Epithelial cell of alveolus of lung (primary cell): ENCODE data around the gene FAIM2. TPM values are rescaled to one million over a fixed set of nuclear protein-coding genes. Genes with fewer than 3 reads are reported as not detected.

ENCODE experiments used
- total RNA-seq: library from RNA; depleted of rRNA; stranded (reverse); fragments of >200 nt; gene quantifications from 2 replicates; pipeline ENCODE4 v1.2.1, GENCODE V29; 2015

Gene FAIM2
- 3.5 and 15.8 TPM in 2 replicates for total RNA-seq

GRCh38 chr12:49903700-49904423, at the start of gene FAIM2:
TSS of gene FAIM2 (minus strand) at chr12:49903900. CDS start at chr12:49903792, 108 bp downstream.

GRCh38 chr12:49950273-49951251, 46.9 kb upstream of the FAIM2 start, which contains the start of gene AQP2:
TSS of gene AQP2 (plus strand) at chr12:49950737. CDS start at chr12:49950831, 94 bp downstream.

GRCh38 chr12:49842519-49843352, 61.0 kb downstream of the FAIM2 start, which contains the start of gene BCDIN3D:
TSS of gene BCDIN3D (minus strand) at chr12:49843106. CDS start at chr12:49843087, 19 bp downstream.

GRCh38 chr12:49828133-49829091, 75.3 kb downstream of the FAIM2 start, which contains the start of gene NCKAP5L:
TSS of gene NCKAP5L (minus strand) at chr12:49828413. CDS start at chr12:49804044, 24,369 bp downstream.

Other genes starting within 250 kb of the FAIM2 start
- gene FMNL3, start 196.5 kb downstream of the FAIM2 start, total RNA-seq: 13.2 and 35.4 TPM in 2 replicates
- 327 and 420 TPM in 2 replicates for gene TMBIM6, start 162.3 kb downstream of the FAIM2 start, total RNA-seq
- gene NCKAP5L, start 75.5 kb downstream of the FAIM2 start, total RNA-seq: 19.5 and 28.3 TPM in 2 replicates
- gene BCDIN3D, start 60.8 kb downstream of the FAIM2 start, total RNA-seq: 2.6 and 4.2 TPM in 2 replicates
- not detected in 2 replicates for gene AQP2, start 46.8 kb upstream of the FAIM2 start, total RNA-seq
- not detected in 2 replicates for gene AQP5, start 58.0 kb upstream of the FAIM2 start, total RNA-seq
- gene AQP6, start 69.0 kb upstream of the FAIM2 start, total RNA-seq: not detected in 2 replicates
- gene RACGAP1, start 121.6 kb upstream of the FAIM2 start, total RNA-seq: 24.2 and 43.2 TPM in 2 replicates
- 3.1 and 14.3 TPM in 2 replicates for gene ASIC1, start 153.7 kb upstream of the FAIM2 start, total RNA-seq
- 56.8 and 108 TPM in 2 replicates for gene SMARCD1, start 181.4 kb upstream of the FAIM2 start, total RNA-seq
- gene GPD1, start 200.1 kb upstream of the FAIM2 start, total RNA-seq: 0.16 TPM in 1 of 2 replicates, not detected in the other
- 19.8 and 48.6 TPM in 2 replicates for gene COX14, start 208.3 kb upstream of the FAIM2 start, total RNA-seq